Renal cortex interstitium (tissue), 11 donors: ENCODE data around the gene EMC7. TPM values are rescaled to one million over a fixed set of nuclear protein-coding genes. Genes with fewer than 3 reads are reported as not detected.

Experiments
- DNase-seq, 11 donors: peaks; one replicate each; pipeline ENCODE4 v3.0.0-alpha.2; 2013; ENCODE audit warnings: low read depth in 9 of 11, low spot score in 4 of 11; ENCODE audit errors: extremely low read depth in 1 of 11
- polyA plus RNA-seq, 3 donors: library from polyadenylated mRNA; unstranded; fragments of 120-200 nt; gene quantifications; one replicate each; pipeline ENCODE4 v1.2.1, GENCODE V29; 2013; ENCODE audit not compliant: insufficient read length in 3 of 3

EMC7 gene
- polyA plus RNA-seq, 3 donors = 71.2 to 95.2 (median 80.4) TPM

DNA sequence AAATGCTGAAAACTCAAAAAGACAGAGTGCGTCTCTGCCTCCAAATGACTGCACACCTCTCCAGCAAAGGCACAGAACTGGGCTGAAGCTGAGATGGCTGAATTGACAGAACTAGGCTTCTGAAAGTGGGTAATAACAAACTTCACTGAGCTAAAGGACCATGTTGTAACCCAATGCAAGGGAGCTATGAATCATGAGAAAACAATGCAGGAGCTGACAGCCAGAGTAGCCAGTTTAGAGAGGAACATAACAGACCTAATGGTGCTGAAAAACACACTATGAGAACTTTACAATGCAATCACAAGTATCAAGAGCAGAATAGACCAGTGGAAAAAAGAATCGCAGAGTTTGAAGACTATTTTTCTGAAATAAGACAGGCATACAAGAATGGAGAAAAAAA, 52.5 kb downstream of the EMC7 start:
- no peak for DNase-seq

DNA sequence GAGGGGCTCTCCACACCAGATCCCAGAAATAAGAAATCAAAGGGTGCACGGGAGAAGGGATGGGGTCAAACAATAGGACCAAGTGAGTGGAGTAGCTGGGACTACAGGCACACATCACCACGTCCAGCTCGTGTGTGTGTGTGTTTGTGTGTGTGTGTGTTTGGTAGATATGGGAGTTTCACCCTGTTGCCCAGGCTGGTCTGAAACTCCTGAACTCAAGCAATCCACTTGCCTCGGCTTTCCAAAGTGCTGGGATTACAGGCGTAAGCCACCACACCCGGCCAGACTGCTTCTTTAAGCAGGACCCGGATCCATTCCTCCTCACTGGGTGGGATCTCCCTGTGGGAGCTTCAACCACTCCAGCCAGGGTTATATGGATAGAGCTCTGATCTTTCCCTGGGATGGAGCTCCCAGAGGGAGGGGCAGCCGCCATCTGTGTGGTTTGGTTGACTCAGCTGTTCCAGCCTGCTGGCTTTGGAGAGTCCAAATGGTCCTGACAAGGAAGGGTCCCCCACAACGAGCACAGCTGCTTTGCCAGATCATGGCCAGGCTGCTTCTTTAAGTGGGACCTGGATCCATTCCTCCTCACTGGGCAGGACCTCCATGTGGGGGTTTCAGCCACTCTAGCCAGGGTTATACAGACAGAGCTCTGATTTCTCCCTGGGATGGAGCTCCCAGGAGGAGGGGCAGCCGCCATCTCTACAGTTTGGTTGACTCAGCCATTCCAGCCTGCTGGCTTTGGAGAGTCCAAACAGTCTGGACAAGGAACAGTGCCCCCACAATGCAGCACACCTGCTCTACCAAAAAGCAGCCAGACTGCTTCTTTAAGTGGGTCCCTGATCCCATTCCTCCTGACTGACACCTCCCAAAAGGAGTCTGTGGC, 53.5 kb downstream of the EMC7 start:
- no peak for DNase-seq

DNA sequence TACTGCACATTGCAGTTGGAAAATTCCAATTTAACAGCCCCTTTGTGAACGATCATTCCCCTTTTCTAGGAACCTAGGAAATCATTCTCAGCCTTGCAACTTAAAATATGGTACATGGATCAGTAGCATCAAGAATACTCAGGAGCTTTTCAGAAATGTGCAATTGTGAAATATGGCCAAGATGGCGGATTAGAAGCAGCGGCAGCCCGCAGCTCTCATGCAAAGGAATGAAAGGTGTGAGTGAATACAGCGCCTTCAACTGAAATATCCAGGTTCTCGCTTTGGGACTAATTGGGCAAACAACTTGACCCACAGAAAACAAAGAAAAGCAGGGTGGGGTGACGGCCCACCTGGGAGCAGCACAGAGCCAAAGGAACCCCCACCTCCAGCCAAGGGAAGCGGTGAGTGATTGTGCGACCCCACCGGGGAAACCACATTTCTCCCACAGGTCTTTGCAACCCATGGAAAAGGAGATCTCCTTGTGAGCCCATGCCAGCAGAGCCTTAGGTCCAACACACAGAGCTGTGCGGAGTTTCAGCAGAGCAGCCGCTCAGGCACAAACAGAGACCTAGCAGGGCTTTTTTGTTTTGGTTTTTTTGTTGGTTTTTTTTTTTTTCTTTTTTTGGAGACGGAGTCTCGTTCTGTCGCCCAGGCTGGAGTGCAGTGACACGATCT, 55.1 kb downstream of the EMC7 start:
- no peak for DNase-seq

DNA sequence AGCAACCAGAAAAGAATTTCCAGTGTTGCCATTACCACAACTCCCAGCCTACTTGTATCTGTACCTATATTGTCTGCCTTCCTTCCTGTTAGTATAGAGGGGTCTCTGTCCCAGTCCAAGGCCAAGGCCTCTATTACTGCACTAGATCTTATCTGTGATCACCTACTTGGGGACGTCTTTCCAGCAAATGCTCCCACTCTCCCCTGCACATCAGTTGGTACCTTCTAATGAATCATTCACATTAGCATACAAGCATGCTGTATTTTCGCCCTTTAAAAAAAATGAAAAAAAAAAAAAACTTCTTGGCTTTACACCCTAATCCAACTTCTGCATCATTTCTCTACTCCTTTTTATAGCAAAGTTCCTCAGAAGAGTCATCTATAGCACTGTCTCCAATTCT, 57.8 kb downstream of the EMC7 start:
- no peak for DNase-seq

DNA sequence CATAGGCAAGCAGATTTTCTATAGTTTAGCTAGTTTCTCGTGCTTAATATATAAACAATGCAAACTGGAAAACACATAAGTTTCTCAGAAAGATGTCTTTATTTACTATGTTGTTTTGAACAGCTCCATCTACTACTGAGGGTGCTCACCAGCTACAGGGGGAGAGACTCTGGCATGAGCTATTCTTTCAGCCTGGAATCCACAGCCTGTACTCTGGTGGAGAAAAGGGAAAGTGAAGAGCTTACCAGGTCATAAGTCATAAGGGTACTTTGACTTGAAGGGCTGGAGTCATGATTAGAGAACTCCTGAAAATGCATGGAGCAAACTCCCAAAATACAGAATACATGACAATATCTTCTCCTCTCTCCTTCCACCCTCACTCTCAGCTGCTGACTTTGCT, 58.3 kb downstream of the EMC7 start:
- no peak for DNase-seq

DNA sequence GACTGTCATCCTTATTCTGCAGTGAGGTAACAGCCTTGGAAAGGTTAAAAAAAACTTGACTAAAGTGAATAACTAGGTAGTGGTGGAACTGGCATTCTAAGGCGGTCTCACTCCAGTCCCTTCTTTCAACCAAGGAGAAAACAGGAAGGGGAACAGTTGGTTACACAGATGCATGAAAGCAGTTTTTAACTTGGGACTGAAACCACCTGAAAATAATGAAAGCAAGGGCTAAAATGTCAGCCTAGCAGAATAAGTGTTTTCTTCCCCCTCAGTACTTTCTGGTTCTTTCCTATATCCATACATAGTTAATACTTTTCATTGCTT, 61.9 kb downstream of the EMC7 start:
- DNase-seq = no peak

DNA sequence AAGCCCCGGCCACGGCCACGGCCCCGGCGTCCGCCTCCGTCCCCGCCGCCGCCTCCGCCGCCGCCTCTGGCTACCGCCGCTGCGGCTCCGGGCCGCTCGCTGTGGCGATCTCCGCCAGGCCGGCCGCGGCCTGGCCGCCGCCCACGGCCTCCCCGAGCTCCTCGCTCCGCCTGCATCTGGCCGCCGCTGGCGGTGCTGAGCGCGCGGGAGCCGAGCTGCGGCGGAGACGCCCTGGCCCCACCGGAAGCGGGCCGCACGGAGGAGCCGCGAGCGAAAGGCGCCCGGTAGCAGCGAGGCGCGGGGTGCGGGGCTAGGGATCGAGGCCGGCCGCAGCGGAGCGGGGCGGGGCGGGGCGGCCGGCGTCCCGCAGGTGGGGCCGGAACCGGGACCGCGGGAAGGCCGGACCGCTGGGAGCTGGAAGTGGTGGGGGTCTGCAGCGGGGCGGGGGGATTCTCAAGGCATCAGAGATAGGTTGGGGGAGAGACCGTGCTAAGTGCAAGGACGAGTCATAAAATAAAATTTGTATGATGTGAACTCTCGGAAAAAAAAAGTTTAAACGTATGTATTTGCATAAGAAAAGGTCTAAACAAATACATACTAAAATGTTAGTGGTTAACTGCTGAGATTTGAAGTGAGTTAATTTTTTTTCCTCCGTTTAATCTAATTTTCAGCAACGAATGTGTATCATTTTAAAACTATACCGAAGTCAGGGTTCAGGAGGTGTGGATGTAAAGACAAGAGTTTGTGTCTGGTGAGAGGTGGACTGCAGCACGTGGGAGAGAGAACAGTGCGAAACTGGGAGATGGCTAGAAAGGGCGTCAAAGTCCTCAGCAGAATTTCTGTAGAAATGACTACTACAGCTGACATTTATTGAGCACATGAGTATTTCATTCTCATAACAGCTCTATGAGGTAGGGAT, 62.5 kb downstream of the EMC7 start, which contains the start of gene AVEN:
AVEN (minus strand) TSS at position 334 of the 919 bp plus-strand sequence; CDS start at position 176, 158 bp downstream.
- peak in 3 of 11 donors; percentile 25 to 50 (median 28) for DNase-seq

DNA sequence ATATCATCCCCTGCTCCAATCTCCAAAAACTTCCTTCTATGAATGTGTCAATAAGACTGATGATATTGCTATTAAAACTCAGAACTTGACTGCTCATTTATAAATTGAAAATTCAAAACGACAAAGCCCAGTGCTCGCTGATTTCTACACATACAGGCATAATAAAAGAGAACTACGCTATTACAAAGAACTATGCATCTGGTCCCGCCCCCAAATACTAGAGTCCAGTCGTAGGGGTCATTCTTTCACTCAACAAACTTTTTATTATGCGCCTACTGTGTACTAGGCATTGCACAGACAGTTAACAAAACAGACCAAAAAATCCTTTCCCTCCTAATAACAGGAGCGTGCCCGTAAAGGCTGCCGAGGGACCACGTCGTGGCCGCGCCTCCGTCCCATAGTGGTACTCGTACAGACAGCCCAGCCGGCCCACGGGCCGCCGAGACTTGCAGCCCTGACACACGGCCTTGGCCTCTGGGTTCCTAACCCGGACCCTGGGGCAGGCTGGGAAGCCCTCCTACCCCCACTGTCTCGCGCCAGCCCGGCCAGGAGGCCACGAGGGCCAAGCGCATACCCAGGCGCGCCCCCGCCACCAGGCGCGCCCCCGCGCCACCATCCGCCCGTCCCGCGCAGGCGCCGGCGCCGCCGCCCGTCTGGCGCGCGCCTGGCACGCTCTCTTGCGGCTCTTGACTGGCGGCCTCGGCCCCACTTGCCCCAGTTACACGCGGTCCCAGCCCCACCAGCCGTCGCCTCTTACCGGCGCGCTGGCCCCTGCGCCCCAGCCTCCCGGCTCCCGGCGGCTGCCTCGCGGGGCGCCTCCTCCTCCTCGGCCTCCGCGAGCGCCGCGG, 63.4 kb downstream of the EMC7 start:
- peak in 9 of 11 donors; percentile 53 to 78 (median 70) for DNase-seq

Other genes with a start within 250 kb of the EMC7 start
- under 1 TPM; 0.09 to 0.20 (median 0.10) TPM for gene CHRM5, start 133.4 kb downstream of the EMC7 start, polyA plus RNA-seq
- 10 to 100 TPM; 12.7 to 15.8 (median 15.6) TPM for gene AVEN, start 62.7 kb downstream of the EMC7 start, polyA plus RNA-seq
- gene PGBD4, start 221 bp upstream of the EMC7 start, polyA plus RNA-seq = 1 to 10 TPM; 1.8 to 2.4 (median 2.2) TPM
- 10 to 100 TPM; 49.7 to 91.1 (median 62.5) TPM for gene KATNBL1, start 108.2 kb upstream of the EMC7 start, polyA plus RNA-seq
- gene EMC4, start 123.2 kb upstream of the EMC7 start, polyA plus RNA-seq = 100 to 1,000 TPM; 123 to 132 (median 131) TPM
- gene SLC12A6, start 235.9 kb upstream of the EMC7 start, polyA plus RNA-seq = 10 to 100 TPM; 21.0 to 32.7 (median 25.1) TPM
- 100 to 1,000 TPM; 125 to 152 (median 148) TPM for gene NOP10, start 241.3 kb upstream of the EMC7 start, polyA plus RNA-seq
- under 1 TPM; 0.03 to 0.12 (median 0.05) TPM for gene NUTM1, start 241.5 kb upstream of the EMC7 start, polyA plus RNA-seq